Tibial nerve (tissue), 4 donors: ENCODE results near the gene MYO1H. TPM values are rescaled to one million over a fixed set of nuclear protein-coding genes. Genes with fewer than 3 reads are reported as not detected.

Experiments used
- DNase-seq, 2 donors: peaks; one replicate each; pipeline ENCODE4 v3.0.0-alpha.2; 2019; ENCODE audit warnings: low spot score in 2 of 2
- H3K27ac ChIP-seq, 4 donors: fragments of 200-600 bp; sonication (generic) in 3 of 4; one replicate each; pipeline ENCODE4 v1.5.1; 2017 to 2019; ENCODE audit warnings: mild to moderate bottlenecking in 1 of 4
- H3K27me3 ChIP-seq, 2 donors: fragments of 200-600 bp; sonication (generic) in 1 of 2; one replicate each; pipeline versions ENCODE4 v1.5.1 to v1.6.0; 2017 to 2019
- H3K36me3 ChIP-seq, 3 donors: fragments of 200-600 bp; sonication (generic); one replicate each; pipeline ENCODE4 v1.5.1; 2018 to 2019
- H3K4me1 ChIP-seq, 4 donors: fragments of 200-600 bp; sonication (generic) in 3 of 4; one replicate each; pipeline ENCODE4 v1.5.1; 2017 to 2019
- H3K4me3 ChIP-seq, 4 donors: fragments of 200-600 bp; sonication (generic) in 3 of 4; one replicate each; pipeline ENCODE4 v1.5.1; 2017 to 2019; ENCODE audit warnings: mild to moderate bottlenecking in 1 of 4, moderate library complexity in 1 of 4
- H3K9me3 ChIP-seq, 4 donors: fragments of 200-600 bp; sonication (generic) in 3 of 4; one replicate each; pipeline ENCODE4 v1.5.1; 2017 to 2019
- CTCF ChIP-seq, 5 experiments: fragments of 200-600 bp in 3 of 5; fragments of 450-650 bp in 2 of 5; sonication (generic) in 3 of 5; IDR thresholded peaks; one replicate each; pipeline ENCODE4 v1.5.1; 2016 to 2019; ENCODE audit warnings: antibody characterized with exemption in 5 of 5, mild to moderate bottlenecking in 3 of 5, moderate library complexity in 2 of 5
- EP300 ChIP-seq, 2 donors: sonication (generic); formaldehyde crosslinking; IDR thresholded peaks; one replicate each; pipeline ENCODE4 v1.6.1; 2017; ENCODE audit warnings: antibody characterized with exemption in 2 of 2, mild to moderate bottlenecking in 1 of 2
- POLR2A ChIP-seq, 2 donors: fragments of 450-650 bp; IDR thresholded peaks; one replicate each; pipeline ENCODE4 v1.6.1; 2017; ENCODE audit warnings: antibody characterized with exemption in 2 of 2, mild to moderate bottlenecking in 2 of 2, moderate library complexity in 2 of 2
- WGBS, 2 donors: methylation state at CpG; one replicate each; pipeline ENCODE4 v1.1.5; 2018; 5-methylcytosine and 5-hydroxymethylcytosine counted together
- total RNA-seq, 4 donors: library from RNA; depleted of rRNA; stranded (reverse); fragments of >200 nt; gene quantifications; one replicate each; pipeline ENCODE4 v1.1.0, GENCODE V29; 2016

The MYO1H gene
- total RNA-seq, 4 donors from 2014 or later, result 0.20 TPM; not detected in 3

GRCh38 chr12:109330282-109331230 is 17.1 kb upstream of the MYO1H start:
- Histone ChIP-seq H3K27ac (no peak overlapping the region), H3K4me3 (no peak overlapping the region), H3K9me3 (no peaks in the 10 kb centered on the region), H3K27me3 (no peaks in the 10 kb centered on the region), H3K36me3 (no peaks in the 10 kb centered on the region), H3K4me1 (no peaks in the 10 kb centered on the region)
- DNase-seq, result no peak
- TF ChIP-seq POLR2A (IDR thresholded peaks at IDR 0.05) (no peak), EP300 (IDR thresholded peaks at IDR 0.05) (no peak), CTCF (IDR thresholded peaks at IDR 0.05) (no peak)
- 75 to 80% methylated on average over 16 of the region's 16 CpGs for WGBS, 2 donors

- H3K36me3 ChIP-seq, result no peaks in the 10 kb centered on the region
- 32 to 34% methylated on average over 7 of the region's 7 CpGs for WGBS, 2 donors
- H3K27ac ChIP-seq, result no peak overlapping the region
- no peak overlapping the region for H3K4me3 ChIP-seq
- no peaks in the 10 kb centered on the region for H3K27me3 ChIP-seq
- TF ChIP-seq CTCF (IDR thresholded peaks at IDR 0.05) (no peak), POLR2A (IDR thresholded peaks at IDR 0.05) (no peak), EP300 (IDR thresholded peaks at IDR 0.05) (no peak)
- DNase-seq, result no peak
- no peaks in the 10 kb centered on the region for H3K4me1 ChIP-seq
- H3K9me3 ChIP-seq, result no peaks in the 10 kb centered on the region
Measured at GRCh38 chr12:109331301-109331952, 16.3 kb upstream of the MYO1H start.

GRCh38 chr12:109334887-109335286 is 12.8 kb upstream of the MYO1H start:
- no peak overlapping the region for H3K27ac ChIP-seq

GRCh38 chr12:109336593-109336992 is 11.1 kb upstream of the MYO1H start:
- WGBS, 2 donors, result 74 to 93% methylated on average over 1 of the region's 1 CpG
- Histone ChIP-seq H3K4me1 (no peaks in the 10 kb centered on the region), H3K9me3 (no peaks in the 10 kb centered on the region), H3K27ac (no peak overlapping the region), H3K27me3 (no peaks in the 10 kb centered on the region), H3K4me3 (no peak overlapping the region), H3K36me3 (no peaks in the 10 kb centered on the region)
- DNase-seq, result no peak
- TF ChIP-seq EP300 (IDR thresholded peaks at IDR 0.05) (no peak), CTCF (IDR thresholded peaks at IDR 0.05) (no peak), POLR2A (IDR thresholded peaks at IDR 0.05) (no peak)

More at GRCh38 chr12:109334887-109335286, 12.8 kb upstream of the MYO1H start:
- no peak overlapping the region for H3K4me3 ChIP-seq
- no peak for TF ChIP-seq CTCF (IDR thresholded peaks at IDR 0.05)
- no peak for TF ChIP-seq POLR2A (IDR thresholded peaks at IDR 0.05)
- no peak for TF ChIP-seq EP300 (IDR thresholded peaks at IDR 0.05)
- no peaks in the 10 kb centered on the region for H3K4me1 ChIP-seq
- no peaks in the 10 kb centered on the region for H3K27me3 ChIP-seq
- DNase-seq, result no peak
- H3K9me3 ChIP-seq, result no peaks in the 10 kb centered on the region
- no peaks in the 10 kb centered on the region for H3K36me3 ChIP-seq
- 95 to 98% methylated on average over 2 of the region's 2 CpGs for WGBS, 2 donors

GRCh38 chr12:109343677-109344076 is 4.0 kb upstream of the MYO1H start:
- TF ChIP-seq POLR2A (IDR thresholded peaks at IDR 0.05) (no peak), EP300 (IDR thresholded peaks at IDR 0.05) (no peak), CTCF (IDR thresholded peaks at IDR 0.05) (no peak)
- H3K4me3 ChIP-seq, result no peak overlapping the region
- no peak overlapping the region for H3K27ac ChIP-seq
- no peaks in the 10 kb centered on the region for H3K27me3 ChIP-seq
- 39 to 53% methylated on average over 2 of the region's 2 CpGs for WGBS, 2 donors
- H3K4me1 ChIP-seq, result no peaks in the 10 kb centered on the region
- H3K36me3 ChIP-seq, result no peaks in the 10 kb centered on the region
- no peak for DNase-seq
- peaks cover 0 to 5% (median 0%) of the 10 kb centered on the region in 4 donors for H3K9me3 ChIP-seq
